ENCODE results near the gene SNX20. TPM values are rescaled to one million over a fixed set of nuclear protein-coding genes. Genes with fewer than 3 reads are reported as not detected.

Gene SNX20
- total RNA-seq, 4 donors from 2014 or later: 0.78 to 1.7 (median 1.3) TPM

DNA sequence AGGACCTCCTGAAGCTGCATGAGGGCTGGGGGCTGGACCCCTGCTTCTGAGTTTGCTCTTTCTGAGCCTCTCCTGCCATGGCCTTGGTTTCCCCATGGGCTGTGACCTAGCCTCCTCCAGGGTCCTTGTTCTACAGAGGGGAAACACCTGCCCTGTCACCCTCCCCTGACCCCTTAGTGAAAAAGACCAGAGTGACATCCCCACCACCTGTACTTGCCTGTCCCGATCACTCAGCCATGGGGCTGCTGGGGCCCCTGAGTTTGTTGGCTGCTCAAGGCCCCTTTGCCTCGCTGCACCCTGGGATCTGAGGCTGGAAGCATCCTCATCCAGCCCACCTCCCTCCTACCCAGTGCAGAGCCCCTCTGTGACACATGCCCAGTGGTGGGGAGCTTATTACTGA, 13.1 kb upstream of the SNX20 start:
- TF ChIP-seq, protein P1, sequence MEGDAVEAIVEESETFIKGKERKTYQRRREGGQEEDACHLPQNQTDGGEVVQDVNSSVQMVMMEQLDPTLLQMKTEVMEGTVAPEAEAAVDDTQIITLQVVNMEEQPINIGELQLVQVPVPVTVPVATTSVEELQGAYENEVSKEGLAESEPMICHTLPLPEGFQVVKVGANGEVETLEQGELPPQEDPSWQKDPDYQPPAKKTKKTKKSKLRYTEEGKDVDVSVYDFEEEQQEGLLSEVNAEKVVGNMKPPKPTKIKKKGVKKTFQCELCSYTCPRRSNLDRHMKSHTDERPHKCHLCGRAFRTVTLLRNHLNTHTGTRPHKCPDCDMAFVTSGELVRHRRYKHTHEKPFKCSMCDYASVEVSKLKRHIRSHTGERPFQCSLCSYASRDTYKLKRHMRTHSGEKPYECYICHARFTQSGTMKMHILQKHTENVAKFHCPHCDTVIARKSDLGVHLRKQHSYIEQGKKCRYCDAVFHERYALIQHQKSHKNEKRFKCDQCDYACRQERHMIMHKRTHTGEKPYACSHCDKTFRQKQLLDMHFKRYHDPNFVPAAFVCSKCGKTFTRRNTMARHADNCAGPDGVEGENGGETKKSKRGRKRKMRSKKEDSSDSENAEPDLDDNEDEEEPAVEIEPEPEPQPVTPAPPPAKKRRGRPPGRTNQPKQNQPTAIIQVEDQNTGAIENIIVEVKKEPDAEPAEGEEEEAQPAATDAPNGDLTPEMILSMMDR (IDR thresholded peaks at IDR 0.05): no peak
- no peak for TF ChIP-seq POLR2A (IDR thresholded peaks at IDR 0.05)
- 94 to 100% methylated on average over 2 of the region's 2 CpGs for whole genome bisulfite sequencing, 2 donors
- intact Hi-C loops (cut with DNase I): no loop called here

DNA sequence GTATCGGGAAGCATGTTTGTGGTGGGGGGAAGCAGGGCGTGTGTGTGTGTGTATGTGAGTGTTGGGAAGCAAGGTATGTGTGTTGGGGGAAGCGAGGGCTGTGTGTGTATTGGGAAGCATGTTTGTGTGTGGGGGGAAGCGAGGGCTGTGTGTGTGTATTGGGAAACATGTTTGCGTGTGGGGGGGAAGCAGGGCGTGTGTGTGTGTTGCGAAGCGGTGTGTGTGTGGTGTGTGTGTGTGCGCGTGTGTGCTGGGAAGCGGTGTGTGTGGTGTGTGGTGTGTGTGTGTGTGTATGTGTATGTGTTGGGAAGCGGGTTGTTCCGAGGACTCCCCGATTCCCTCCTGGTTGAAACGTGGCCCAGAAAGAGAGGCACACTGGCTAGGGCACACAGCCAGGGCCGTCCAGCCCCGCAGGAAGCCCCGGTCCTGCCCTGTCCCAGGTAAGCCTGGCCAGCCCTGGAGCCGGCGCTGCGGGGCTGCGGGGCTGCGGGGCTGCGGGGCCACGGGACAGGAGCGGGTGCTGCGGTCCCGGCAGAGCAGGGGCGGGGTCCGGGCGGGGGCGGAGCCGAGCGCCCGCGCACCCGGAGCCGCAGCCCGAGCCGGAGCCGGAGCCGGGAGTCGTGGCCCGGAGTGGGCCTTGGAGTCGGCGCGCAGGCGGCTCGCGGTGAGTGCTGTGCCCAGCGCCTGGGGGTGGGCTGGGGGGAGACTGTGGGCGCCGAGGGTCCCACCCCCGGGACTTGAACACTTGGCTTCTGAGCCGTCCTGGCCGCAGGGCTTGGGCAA, 12.1 kb upstream of the SNX20 start, which contains the start of gene NOD2:
Gene NOD2, plus strand, starts transcription at position 608 of the 783 bp plus-strand sequence. CDS start 5,890 bp downstream, outside the sequence.
- no peak within 1 kb of the TSS for H3K27ac ChIP-seq
- H3K36me3 ChIP-seq: no peaks in the 10 kb centered on the region
- 52 to 54% methylated on average over 17 to 18 of the region's 56 CpGs for WGBS, 2 donors
- intact Hi-C loops (cut with DNase I): no loop called here
- peak within 1 kb of the TSS in 1 of 3 donors; percentile 13 for H3K4me3 ChIP-seq (replicated peaks in 1 of 3)
- TF ChIP-seq, protein P1 (IDR thresholded peaks at IDR 0.05): no peak
- TF ChIP-seq POLR2A (IDR thresholded peaks at IDR 0.05): no peak
- peaks cover 3 to 20% of the 10 kb centered on the region in 2 donors for H3K4me1 ChIP-seq
- DNase-seq: no peak
- H3K27me3 ChIP-seq: no peaks in the 10 kb centered on the region
- no peaks in the 10 kb centered on the region for H3K9me3 ChIP-seq

More for the DNA sequence above, 13.1 kb upstream of the SNX20 start:
- no peaks in the 10 kb centered on the region for H3K36me3 ChIP-seq
- no peak overlapping the region for H3K4me3 ChIP-seq (replicated peaks in 1 of 3)
- no peak overlapping the region for H3K27ac ChIP-seq
- H3K27me3 ChIP-seq: no peaks in the 10 kb centered on the region
- no peak for DNase-seq
- peaks cover 3 to 20% of the 10 kb centered on the region in 2 donors for H3K4me1 ChIP-seq
- H3K9me3 ChIP-seq: no peaks in the 10 kb centered on the region

DNA sequence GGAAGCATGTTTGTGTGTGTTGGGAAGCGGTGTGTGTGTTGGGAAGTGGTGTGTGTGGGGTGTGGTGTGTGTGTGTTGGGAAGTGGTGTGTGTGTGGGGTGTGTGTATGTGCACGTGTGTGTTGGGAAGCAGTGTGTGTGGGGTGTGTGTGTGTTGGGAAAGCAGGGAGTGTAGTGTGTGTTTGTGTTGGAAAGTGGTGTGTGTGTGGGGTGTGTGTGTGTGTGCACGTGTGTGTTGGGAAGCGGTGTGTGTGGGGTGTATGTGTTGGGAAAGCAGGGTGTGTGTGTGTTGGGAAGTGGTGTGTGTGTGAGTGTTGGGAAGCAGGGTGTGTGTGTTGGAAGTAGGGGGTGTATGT, 11.5 kb upstream of the SNX20 start:
- WGBS, 2 donors: 85 to 92% methylated on average over 4 of the region's 4 CpGs
- no peak for TF ChIP-seq POLR2A (IDR thresholded peaks at IDR 0.05)
- TF ChIP-seq, protein P1 (IDR thresholded peaks at IDR 0.05): no peak
- Histone ChIP-seq H3K36me3 (no peaks in the 10 kb centered on the region), H3K27ac (no peak overlapping the region), H3K9me3 (no peaks in the 10 kb centered on the region), H3K4me3 (replicated peaks in 1 of 3) (no peak overlapping the region), H3K4me1 (peaks cover 3 to 17% of the 10 kb centered on the region in 2 donors), H3K27me3 (no peaks in the 10 kb centered on the region)
- intact Hi-C loops (cut with DNase I): no loop called here
- no peak for DNase-seq

DNA sequence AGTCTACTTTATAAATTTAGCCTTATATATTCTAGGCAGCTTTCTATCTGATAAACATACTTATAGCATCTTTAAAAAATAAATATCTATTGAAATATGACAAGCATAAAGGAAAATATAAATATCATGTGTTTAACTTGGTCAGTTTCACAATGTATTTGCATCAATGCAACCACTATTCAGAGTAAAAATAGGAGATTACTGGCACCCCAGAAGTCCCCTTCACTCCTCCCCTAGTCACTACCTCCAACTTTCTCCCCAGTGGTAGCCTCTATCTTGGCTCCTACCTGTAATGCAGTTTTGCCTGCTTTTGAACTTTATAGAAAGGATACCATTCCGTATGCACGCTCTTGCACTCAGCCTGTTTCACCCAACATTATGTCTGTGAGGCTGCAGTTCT, 9.1 kb upstream of the SNX20 start:
- intact Hi-C loops (cut with DNase I): no loop called here
- TF ChIP-seq, protein P1 (IDR thresholded peaks at IDR 0.05): no peak
- no peak for TF ChIP-seq POLR2A (IDR thresholded peaks at IDR 0.05)
- no peaks in the 10 kb centered on the region for H3K9me3 ChIP-seq
- H3K4me3 ChIP-seq (replicated peaks in 1 of 3): no peak overlapping the region
- 92 to 94% methylated on average over 2 of the region's 2 CpGs for WGBS, 2 donors
- peaks cover 3 to 6% of the 10 kb centered on the region in 2 donors for H3K4me1 ChIP-seq
- no peak for DNase-seq
- no peaks in the 10 kb centered on the region for H3K27me3 ChIP-seq
- no peaks in the 10 kb centered on the region for H3K36me3 ChIP-seq
- no peak overlapping the region for H3K27ac ChIP-seq

DNA sequence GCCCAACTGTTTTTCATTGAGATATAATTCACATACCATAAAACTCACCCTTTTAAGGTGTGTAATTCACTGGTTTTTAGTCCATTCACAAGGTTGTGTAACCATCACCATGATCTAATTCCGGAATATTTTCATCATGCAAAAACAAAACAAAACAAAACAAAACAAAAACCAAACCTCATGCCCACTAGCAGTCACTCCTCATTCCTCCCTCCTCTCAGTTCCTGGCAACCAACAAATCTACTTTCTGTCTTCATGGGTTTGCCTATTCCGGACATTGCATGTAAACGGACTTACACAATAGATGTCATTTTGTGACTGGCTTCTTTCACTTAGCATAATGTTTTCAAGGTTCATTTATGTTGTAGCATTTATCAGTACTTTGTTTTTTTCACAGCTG, 7.8 kb upstream of the SNX20 start:
- TF ChIP-seq, protein P1 (IDR thresholded peaks at IDR 0.05): no peak
- no peak for TF ChIP-seq POLR2A (IDR thresholded peaks at IDR 0.05)
- Histone ChIP-seq H3K9me3 (no peaks in the 10 kb centered on the region), H3K27me3 (no peaks in the 10 kb centered on the region), H3K27ac (no peak overlapping the region), H3K4me1 (peaks cover 3 to 5% of the 10 kb centered on the region in 2 donors), H3K4me3 (replicated peaks in 1 of 3) (no peak overlapping the region), H3K36me3 (no peaks in the 10 kb centered on the region)
- intact Hi-C loops (cut with DNase I): no loop called here
- no peak for DNase-seq
- 81 to 94% methylated on average over 3 of the region's 3 CpGs for WGBS, 2 donors
